Hematopoietic multipotent progenitor cell treated with erythropoietin and hydrocortisone succinate and interleukin-3 and kit ligand, for 17 days (in vitro differentiated cells): ENCODE data around the gene ADAM10.
"Not testable (repeated sequence)": the region's sequence is repeated elsewhere in the genome, so short reads cannot be mapped to it uniquely, and the experiment has no call there.

ENCODE experiments used
- DNase-seq: peaks from one replicate; pipeline ENCODE4 v3.0.0-alpha.2; 2015; ENCODE audit warnings: low spot score

ADAM10 gene

GRCh38 chr15:58608129-58608590, 141.3 kb downstream of the ADAM10 start:
- DNase-seq = no peak

GRCh38 chr15:58606577-58607080, 142.9 kb downstream of the ADAM10 start:
- DNase-seq = no peak

GRCh38 chr15:58605931-58606530, 143.5 kb downstream of the ADAM10 start:
- no peak for DNase-seq

GRCh38 chr15:58604455-58604923, 145.0 kb downstream of the ADAM10 start:
- no peak for DNase-seq

- not testable (repeated sequence) for DNase-seq
These were observed 145.6 kb downstream of the ADAM10 start for GRCh38 chr15:58603927-58604326.

- no peak for DNase-seq
These were observed 146.7 kb downstream of the ADAM10 start for GRCh38 chr15:58602823-58603222.

GRCh38 chr15:58598829-58599210, 150.7 kb downstream of the ADAM10 start:
- no peak for DNase-seq

- DNase-seq = no peak
These were observed 151.3 kb downstream of the ADAM10 start for GRCh38 chr15:58597943-58598828.

- DNase-seq = no peak
These were observed 153.8 kb downstream of the ADAM10 start for GRCh38 chr15:58595516-58596263.

GRCh38 chr15:58594898-58595297, 154.6 kb downstream of the ADAM10 start:
- DNase-seq = no peak

- DNase-seq = no peak
These were observed 155.6 kb downstream of the ADAM10 start for GRCh38 chr15:58593870-58594269.

- DNase-seq = no peak
These were observed 158.6 kb downstream of the ADAM10 start for GRCh38 chr15:58590926-58591325.

GRCh38 chr15:58590236-58590635, 159.3 kb downstream of the ADAM10 start:
- no peak for DNase-seq

- DNase-seq = no peak
These were observed 160.5 kb downstream of the ADAM10 start for GRCh38 chr15:58589047-58589446.

- no peak for DNase-seq
These were observed 161.4 kb downstream of the ADAM10 start for GRCh38 chr15:58588096-58588495.

- DNase-seq = no peak
These were observed 162.0 kb downstream of the ADAM10 start for GRCh38 chr15:58587486-58587885.

GRCh38 chr15:58585693-58586443, 163.6 kb downstream of the ADAM10 start:
- DNase-seq = no peak

- DNase-seq = no peak
These were observed 164.6 kb downstream of the ADAM10 start for GRCh38 chr15:58584789-58585461.

- DNase-seq = no peak
These were observed 166.2 kb downstream of the ADAM10 start for GRCh38 chr15:58583171-58583908.

GRCh38 chr15:58582160-58582559, 167.3 kb downstream of the ADAM10 start:
- DNase-seq = no peak
